ENCODE measurements around the gene DYNC2LI1.

DNA sequence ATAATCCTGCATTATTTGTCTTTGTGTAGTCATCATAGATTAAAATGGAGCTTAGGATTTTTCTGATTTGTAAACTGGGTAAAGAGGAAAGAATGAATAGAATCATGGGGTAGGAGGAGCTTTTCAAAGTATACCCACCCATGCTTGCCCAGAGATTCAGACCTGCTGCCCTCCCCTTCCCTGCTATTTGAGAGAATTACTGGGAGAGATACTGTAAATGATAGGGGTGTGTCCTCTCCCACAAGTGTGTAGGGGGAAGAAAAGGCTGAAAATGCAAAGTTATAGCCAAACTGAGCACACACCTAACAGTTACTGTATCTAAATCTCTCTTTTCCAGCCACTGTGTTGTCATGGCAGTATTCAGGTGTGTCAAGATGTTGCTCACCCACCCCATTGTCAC, 21.5 kb upstream of the DYNC2LI1 start:
- TF ChIP-seq, protein P1, sequence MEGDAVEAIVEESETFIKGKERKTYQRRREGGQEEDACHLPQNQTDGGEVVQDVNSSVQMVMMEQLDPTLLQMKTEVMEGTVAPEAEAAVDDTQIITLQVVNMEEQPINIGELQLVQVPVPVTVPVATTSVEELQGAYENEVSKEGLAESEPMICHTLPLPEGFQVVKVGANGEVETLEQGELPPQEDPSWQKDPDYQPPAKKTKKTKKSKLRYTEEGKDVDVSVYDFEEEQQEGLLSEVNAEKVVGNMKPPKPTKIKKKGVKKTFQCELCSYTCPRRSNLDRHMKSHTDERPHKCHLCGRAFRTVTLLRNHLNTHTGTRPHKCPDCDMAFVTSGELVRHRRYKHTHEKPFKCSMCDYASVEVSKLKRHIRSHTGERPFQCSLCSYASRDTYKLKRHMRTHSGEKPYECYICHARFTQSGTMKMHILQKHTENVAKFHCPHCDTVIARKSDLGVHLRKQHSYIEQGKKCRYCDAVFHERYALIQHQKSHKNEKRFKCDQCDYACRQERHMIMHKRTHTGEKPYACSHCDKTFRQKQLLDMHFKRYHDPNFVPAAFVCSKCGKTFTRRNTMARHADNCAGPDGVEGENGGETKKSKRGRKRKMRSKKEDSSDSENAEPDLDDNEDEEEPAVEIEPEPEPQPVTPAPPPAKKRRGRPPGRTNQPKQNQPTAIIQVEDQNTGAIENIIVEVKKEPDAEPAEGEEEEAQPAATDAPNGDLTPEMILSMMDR (optimal IDR thresholded peaks at IDR 0.05 in 1 of 3, IDR thresholded peaks at IDR 0.05 in 1 of 3, conservative IDR thresholded peaks at IDR 0.05 in 1 of 3; ENCODE audit: extremely low read depth in 1 of 3, insufficient read depth in 2 of 3, low read length in 3 of 3) = no peak
- no peak for TF ChIP-seq EZH2 (IDR thresholded peaks at IDR 0.05; ENCODE audit: low read length)
